HG03558 (cell line): ENCODE data around the gene ABCC10.
"Not testable (repeated sequence)": the region's sequence is repeated elsewhere in the genome, so short reads cannot be mapped to it uniquely, and the experiment has no call there.

Experiments used
- ATAC-seq: cut with Tn5 transposase; IDR thresholded peaks from one replicate; pipeline ENCODE4 v1.9.1; 2021; ENCODE audit warnings: moderate number of reproducible peaks; ENCODE audit not compliant: unreplicated experiment; ENCODE audit errors: extremely low read depth

The ABCC10 gene

DNA sequence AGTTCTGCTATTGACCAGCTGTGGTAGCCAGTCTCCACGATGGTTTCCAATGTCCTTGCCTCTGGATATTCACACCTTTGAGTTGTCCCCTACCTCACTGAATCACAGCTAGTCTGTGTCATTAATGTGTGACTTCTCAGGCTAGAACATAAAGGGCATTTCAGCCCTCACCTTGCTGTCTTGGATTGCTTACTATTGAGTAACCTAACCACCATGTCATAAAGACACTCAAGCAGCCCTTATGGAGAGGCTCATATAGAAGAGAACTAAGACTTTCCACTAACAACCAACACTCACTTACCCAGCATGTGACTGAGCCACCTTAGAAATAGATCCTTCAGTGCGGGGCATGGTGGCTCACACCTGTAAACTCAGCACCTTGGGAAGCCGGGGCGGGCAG is 19.1 kb upstream of the ABCC10 start:
- no peak for ATAC-seq

DNA sequence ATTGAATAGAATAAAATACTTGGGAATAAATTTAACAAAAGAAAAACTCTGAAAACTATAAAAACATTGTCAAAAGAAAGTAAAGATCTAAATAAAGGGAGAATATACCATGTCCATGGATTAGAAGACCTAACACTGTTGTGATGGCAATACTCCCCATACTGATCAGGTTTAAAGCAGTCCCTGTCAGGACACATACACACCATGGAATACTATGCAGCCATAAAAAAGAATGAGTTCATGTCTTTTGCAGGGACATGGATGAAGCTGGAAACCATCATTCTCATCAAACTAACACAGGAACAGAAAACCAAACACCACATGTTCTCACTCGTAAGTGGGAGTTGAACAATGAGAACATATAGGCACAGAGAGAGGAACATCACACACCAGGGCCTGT is 16.6 kb upstream of the ABCC10 start:
- ATAC-seq = not testable (repeated sequence)

DNA sequence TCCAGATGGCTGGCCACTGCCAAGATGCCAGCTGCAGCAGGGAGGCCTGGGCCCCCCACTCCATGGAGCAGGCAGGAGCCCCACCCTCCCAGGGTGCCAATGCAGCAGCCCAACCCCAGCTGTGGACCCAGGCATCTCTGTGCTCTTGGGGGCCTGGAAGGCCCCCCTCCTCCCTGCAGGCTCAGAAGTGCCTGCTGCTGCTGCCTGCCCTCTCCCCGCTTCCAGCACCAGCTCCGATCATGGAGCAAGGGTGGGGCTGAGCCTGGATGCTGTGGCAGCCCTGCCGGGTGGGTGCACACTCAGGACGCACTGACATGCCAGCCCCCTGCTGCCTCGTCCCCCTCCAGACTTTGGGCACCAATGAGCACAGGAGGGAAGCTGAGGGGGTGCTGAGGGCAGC is 14.8 kb upstream of the ABCC10 start:
- ATAC-seq = no peak

DNA sequence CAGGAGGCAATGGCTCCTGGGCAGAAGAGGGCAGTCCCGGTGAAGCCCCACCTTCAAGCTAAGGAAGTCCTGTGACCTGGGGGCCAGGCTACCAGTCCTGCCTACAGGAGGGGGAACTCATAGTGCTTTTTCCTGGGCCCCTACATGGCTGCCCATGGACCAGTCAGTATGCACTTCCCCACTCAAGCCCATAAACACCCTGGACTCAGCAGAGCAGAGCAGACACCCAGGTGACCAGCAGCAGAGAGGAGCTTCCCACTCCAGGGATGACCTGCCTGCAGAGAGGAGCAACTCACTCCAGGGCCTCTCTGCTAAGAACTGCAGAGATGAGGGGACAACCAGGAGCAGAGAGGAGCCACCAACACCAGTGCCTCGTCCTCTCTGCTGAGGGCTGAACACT is 14.3 kb upstream of the ABCC10 start:
- no peak for ATAC-seq

DNA sequence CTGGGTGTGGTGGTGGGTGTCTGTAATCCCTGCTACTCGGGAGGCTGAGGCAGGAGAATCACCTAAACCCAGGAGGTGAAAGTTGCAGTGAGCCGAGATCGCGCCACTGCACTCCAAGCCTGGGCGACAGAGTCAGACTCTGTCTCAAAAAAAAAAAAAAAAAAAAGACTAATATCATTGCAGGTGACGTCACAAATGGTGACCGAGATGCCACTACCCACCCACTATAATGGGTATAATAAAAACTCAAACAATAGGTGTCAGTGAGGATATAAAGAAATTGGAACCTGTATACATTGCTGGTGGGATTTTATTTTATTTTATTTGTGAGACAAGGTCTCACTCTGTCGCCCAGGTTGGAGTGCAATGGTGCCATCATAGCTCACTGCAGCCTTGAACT is 12.1 kb upstream of the ABCC10 start:
- ATAC-seq = not testable (repeated sequence)

DNA sequence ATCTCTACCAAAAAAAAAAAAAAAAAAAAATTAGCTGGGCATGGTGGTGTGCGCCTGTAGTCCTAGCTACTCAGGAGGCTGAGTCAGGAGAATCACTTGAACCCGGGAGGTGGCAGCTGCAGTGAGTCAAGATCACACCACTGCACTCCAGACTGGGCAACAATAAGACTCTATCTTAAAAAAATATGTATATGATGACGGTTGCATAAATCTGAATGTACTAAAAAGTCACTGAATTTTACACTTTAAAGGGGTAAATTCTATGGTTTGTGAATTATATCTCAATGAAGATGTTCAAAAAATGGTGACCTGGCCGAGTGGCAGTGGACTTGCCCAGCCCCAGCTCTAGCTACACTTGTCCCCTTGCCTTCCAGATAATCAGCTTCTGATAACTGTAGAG is 10.4 kb upstream of the ABCC10 start:
- no peak for ATAC-seq

DNA sequence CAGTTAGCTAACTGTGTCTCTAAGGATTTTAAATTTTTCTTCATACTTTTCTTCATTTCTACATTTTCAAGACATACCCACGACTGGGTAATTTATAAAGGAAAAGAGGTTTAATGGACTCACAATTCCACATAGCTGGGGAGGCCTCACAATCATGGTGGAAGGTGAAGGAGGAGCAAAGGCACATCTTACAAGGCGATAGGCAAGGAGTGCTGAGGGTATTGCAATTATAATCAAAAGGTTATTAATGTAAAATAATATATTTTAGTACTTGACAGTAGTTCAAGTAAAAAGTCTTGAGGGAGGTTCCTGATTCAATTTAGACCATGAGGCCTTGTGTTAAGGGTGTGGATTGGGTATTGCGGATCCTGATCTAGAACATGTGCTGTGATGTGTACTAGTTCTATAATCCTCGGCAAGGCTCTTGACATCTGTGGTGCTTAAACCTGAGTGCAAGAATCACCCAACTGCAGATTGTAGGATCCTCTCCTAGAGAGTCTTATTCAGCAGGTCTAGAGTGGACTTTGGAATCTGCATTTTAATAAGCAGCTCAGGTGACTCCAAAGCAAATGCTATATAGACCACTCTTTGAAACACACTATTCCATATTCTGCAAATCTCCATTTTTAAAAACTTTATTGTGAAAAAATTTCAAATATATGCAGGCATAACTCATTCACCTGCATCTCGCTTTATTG is 7.2 kb upstream of the ABCC10 start:
- no peak for ATAC-seq

DNA sequence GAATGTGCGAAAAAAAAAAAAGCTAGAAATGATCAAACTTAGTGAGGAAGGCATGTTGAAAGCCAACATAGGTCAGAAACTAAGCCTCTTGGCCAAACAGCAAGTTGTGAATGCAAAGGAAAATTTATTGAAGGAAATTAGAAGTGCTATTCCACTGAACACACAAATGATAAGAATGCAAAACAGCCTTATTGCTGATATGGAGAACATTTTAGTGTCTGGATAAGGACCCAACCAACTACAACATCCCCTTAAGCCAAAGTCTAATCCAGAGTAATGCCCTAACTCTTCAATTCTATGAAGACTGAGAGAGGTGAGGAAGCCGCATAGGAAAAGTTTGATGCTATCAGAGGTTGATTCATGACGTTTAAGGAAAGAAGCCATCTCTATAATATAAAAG is 5.5 kb upstream of the ABCC10 start:
- no peak for ATAC-seq

DNA sequence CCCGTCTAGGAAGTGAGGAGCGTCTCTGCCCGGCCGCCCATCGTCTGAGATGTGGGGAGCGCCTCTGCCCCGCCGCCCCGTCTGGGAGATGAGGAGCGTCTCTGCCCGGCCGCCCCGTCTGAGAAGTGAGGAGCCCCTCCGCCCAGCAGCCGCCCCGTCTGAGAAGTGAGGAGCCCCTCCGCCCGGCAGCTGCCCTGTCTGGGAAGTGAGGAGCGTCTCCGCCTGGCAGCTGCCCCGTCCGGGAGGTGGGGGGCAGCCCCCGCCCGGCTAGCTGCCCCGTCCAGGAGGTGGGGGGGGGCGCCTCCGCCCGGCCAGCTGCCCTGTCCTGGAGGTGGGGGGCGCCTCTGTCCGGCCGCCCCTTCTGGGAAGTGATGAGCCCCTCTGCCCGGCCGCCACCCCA is 2.3 kb upstream of the ABCC10 start:
- not testable (repeated sequence) for ATAC-seq

DNA sequence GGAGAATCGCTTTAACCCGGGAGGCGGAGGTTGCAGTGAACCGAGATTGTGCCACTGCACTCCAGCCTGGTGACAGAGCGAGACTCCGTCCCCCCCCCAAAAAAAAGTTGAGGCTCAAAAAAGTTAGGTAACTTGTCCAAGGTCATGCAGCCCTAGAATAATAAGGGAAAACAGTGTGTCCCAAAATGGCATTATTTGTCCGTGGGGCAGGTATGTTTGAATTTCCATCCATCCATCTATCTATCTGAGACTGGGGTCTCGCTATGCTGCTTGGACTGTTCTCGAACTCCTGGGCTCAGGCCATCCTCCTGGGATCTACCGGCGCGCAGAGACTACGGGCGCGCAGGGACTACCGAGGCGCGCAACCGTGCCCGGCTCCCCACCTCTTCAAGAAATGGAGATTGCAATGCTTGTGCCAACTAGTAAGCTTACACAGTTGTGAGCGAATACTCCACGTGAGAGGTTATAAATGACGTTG is 374 bp upstream of the ABCC10 start:
- ATAC-seq = no peak

DNA sequence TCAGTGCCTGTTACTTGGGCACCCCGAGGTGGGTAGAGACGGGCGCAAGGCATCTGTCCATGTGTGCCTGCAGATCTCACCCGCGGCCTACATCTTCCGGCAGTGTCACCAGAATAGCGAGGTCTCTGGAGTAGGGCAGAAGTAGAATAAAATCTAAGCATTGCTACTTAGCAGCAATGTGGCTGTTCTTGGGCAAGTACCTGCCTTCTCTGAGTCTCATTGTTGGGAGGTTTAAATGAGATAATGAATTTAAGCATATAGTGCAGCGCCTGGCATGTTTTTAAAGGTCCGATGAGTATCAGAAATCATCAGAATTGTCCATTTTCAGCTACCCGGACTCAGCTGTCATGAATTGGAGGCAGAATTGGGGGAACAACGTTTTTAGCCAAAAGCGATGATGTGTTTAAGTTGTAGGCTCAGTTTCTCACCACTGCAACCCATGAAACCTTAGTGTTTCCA is 800 bp downstream of the ABCC10 start:
- ATAC-seq = no peak

DNA sequence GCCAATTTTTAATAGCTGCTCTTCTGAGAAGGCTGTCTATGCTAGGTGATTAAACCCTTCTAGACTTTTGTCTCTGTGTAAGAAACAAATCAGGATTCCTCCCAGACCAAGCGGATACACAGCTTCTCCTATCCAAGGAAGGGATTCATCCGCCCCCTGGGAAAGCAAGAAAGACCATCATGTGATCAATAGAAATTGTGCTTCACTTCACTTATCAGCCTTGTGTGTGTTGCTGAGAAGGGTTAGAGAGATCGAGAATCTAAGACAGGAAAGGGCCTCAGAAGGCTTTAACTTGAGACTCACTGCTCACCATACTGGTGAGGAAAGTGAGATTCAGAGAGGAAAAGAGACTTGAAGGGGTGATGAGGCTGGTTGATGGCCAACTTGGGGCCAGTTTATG is 1.5 kb downstream of the ABCC10 start:
- ATAC-seq = no peak

DNA sequence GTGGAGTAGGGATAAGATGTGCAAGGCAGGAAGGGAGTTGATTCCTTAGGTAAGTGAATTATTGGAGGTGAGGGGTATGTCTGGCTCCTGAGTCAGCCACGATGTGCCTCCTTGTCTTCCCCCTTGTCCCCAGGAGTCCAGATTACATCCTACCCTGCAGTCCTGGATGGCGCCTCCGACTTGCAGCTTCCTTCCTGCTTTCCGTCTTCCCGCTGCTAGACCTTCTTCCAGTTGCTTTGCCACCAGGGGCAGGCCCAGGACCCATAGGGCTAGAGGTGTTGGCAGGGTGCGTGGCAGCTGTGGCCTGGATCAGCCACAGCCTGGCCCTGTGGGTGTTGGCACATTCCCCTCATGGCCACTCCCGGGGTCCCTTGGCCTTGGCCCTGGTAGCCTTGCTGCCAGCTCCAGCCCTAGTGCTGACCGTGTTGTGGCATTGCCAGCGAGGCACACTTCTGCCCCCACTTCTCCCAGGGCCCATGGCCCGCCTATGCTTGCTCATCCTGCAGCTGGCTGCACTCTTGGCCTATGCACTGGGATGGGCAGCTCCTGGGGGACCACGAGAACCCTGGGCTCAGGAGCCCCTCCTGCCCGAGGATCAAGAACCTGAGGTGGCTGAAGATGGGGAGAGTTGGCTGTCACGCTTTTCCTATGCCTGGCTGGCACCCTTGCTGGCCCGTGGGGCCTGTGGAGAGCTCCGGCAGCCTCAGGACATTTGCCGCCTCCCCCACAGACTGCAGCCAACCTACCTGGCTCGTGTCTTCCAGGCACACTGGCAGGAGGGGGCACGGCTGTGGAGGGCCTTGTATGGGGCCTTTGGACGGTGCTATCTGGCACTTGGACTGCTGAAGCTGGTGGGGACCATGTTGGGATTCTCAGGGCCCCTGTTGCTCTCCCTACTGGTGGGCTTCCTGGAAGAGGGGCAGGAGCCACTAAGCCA is 4.9 kb downstream of the ABCC10 start:
- no peak for ATAC-seq

DNA sequence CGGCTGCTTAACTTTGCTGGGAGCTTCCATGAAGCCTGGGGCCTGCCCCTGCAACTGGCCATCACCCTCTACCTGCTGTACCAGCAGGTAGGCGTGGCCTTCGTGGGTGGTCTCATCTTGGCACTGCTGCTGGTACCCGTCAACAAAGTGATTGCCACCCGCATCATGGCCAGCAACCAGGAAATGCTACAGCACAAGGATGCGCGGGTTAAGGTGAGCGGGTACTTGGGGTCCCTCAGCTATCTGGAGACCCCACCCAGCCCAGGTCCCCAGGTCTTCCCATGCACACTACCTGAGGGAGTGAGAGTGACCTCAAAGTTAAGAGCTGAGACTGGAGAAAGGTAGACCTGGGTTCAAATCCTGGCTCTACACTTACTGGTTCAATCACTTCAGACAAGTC is 5.8 kb downstream of the ABCC10 start:
- no peak for ATAC-seq

DNA sequence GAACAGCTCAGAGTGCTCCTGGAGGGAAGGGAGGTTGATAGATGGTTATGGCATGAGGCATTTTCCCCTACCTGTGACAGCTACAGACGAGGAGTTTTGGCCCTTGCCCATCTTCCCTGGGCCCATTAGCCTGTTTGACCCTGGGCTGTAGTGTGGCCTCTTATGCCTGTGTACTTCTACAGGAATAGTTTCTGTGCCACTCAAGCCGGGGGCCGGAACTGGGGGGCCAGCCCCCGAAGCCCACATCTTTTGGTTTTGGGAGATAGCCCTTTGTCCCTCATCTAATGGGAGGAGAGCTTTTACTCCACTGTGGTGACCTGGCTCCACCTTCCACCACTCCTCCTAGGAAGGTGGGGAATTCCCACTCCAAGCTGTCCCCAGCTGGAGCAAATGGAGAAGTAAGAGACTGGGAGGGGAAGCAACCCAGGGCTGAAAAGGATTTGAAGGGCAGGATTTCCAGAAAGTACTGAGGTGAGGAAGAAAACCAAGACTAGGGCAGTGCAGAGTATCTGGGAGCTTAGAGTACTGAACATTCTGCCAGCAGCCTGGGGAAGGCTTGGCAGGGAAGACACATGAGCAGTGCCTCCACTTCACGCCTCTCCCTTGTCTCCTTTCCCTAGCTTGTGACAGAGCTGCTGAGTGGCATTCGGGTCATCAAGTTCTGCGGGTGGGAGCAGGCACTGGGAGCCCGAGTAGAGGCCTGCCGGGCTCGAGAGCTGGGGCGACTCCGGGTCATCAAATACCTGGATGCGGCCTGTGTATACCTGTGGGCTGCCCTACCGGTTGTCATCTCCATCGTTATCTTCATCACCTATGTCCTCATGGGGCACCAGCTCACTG is 6.9 kb downstream of the ABCC10 start:
- ATAC-seq = no peak

DNA sequence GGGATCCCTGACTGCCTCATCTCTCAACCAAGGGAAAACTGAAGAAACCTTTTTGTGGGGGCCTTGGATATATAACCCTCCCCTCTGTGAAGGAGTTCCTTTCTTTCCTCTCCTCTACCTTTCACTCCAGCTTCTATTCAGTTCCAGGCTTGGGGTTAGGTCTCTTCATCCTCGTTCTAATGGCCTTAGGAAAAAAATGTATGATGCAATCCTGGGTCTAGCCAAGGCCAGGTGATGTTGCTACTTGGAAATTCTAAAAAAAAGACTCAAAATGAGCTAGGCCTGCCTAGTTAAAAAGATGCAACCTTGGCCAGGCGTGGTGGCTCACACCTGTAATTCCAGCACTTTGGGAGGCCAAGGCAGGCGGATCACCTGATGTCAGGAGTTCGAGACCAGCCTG is 7.6 kb downstream of the ABCC10 start:
- no peak for ATAC-seq

DNA sequence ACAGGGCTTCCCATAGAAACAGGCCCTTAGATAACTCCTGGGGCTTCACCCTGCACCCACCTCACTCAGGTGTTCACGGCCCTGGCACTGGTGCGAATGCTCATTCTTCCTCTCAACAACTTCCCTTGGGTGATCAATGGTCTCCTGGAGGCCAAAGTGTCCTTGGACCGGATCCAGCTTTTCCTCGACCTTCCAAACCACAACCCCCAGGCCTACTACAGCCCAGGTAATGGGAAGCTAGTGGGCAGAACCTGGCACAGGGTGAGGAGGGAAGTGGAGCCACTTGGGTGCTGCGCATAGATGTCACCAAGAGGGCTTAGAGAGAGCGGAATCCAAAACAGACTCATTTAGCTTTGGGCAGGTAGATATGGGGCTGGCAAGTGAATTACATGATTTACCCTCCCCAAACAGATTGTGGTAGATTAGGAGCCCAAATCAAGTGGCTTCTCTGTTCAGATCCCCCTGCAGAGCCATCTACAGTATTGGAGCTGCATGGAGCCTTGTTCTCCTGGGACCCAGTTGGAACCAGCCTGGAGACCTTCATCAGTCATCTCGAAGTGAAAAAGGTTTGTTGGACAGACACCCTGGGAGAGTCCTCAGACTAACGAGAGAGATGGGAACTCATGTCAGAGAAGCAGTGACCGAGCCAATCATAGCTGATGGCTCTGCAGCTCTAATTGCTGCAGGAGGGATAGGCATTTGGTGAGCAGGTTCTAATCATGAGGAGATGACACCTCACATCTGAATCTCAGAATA is 8.5 kb downstream of the ABCC10 start:
- no peak for ATAC-seq

DNA sequence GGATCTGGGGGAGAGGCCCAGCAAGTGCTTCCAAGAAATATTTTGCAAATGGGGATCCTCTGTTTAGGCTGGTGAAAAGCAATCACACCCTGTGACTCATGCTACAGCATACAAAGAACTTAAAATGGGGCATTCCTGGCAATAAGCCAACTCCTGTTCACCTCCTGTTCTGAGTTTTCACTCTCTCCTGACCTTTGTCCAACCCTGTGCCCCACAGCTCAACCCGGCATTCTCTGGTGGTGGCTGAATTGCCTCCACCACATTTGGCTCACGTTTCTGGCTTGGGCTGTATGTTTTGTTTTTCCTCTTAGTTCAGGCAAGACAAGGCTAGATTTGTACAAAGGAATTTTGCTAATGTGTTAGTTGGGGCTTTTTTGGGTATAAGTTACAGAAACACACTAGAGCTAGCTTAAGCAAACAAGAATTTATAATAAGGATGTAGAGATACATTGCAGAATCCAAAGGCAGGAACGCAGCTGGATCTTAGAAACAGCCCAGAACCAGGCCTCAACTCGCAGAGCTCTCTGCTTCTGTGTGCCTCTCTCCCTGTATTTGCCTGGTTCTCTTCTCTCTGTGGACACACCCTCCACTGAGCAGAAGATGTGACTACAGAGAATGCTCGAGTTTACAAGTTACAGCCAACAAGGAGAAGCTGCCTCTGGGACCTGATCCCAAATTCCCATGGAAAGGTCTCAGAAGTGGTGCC is 9.4 kb downstream of the ABCC10 start:
- no peak for ATAC-seq

DNA sequence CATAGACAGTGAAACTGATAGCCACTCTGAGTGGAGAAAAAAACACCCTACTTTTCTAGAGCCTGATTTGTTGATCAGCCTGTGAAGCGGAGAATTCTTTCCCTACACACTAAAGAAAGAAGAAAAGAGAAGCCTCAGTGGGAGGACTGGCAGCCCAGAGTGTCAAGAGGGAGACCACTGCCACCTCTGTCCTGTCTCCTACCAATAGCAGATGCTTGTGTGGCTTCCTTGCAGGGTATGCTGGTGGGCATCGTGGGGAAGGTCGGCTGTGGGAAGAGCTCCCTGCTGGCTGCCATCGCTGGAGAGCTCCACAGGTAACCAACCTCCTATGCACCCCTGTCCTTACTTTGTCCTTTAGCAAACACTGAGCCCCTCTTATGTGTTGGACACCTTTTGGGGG is 10.4 kb downstream of the ABCC10 start:
- no peak for ATAC-seq
